ENCODE results near the gene CDH4. TPM values are rescaled to one million over a fixed set of nuclear protein-coding genes. Genes with fewer than 3 reads are reported as not detected.
"Not testable (repeated sequence)": the region's sequence is repeated elsewhere in the genome, so short reads cannot be mapped to it uniquely, and the experiment has no call there.

The CDH4 gene
- total and polyA plus RNA-seq, 2 of the 8 experiments (the other 6 are each of a cell fraction or from before 2014, with no cell fraction given) = 4.3 to 7.9 TPM

GRCh38 chr20:61970357-61970756, 718.3 kb downstream of the CDH4 start (continued):
- no peak for TF ChIP-seq SAP30 (IDR thresholded peaks at IDR 0.05; ENCODE audit: insufficient read depth, insufficient replicate concordance, low read length)
- no peak for TF ChIP-seq TAF1 (IDR thresholded peaks at IDR 0.05; ENCODE audit: low read depth, low read length)
- no peak for TF ChIP-seq POU5F1 (IDR thresholded peaks at IDR 0.05; ENCODE audit: low read depth, low read length)
- TF ChIP-seq GTF2F1 (IDR thresholded peaks at IDR 0.05; ENCODE audit: borderline replicate concordance, low read depth, low read length) = no peak

GRCh38 chr20:61971595-61971994, 719.5 kb downstream of the CDH4 start:
- H3K18ac ChIP-seq (ENCODE audit: extremely low read depth, low read length); H2BK20ac ChIP-seq (ENCODE audit: low read length); H3K56ac ChIP-seq (replicated peaks; ENCODE audit: insufficient read length, low read depth, low read length); H3K23me2 ChIP-seq (ENCODE audit: low read depth, low read length); H3K79me2 ChIP-seq (ENCODE audit: control insufficient read depth in 1 of 2, insufficient read depth in 2 of 2, low read length in 2 of 2); H2BK5ac ChIP-seq (ENCODE audit: low read depth, low read length); H4K8ac ChIP-seq (ENCODE audit: extremely low read depth, insufficient read depth, low read length); H2BK120ac ChIP-seq (replicated peaks; ENCODE audit: low read depth, low read length); H3K27me3 ChIP-seq (replicated peaks in 1 of 4; ENCODE audit: control insufficient read depth in 3 of 4, extremely low read depth in 1 of 4, insufficient read depth in 3 of 4, low read length in 3 of 4); FAIRE-seq; H3K27ac ChIP-seq (ENCODE audit: low read depth, low read length); H2BK12ac ChIP-seq (ENCODE audit: low read depth, low read length); H3K4me3 ChIP-seq (ENCODE audit: extremely low read depth in 1 of 4, insufficient read depth in 2 of 4, low read depth in 3 of 4, low read length in 4 of 4); H3K14ac ChIP-seq (ENCODE audit: insufficient read length); H3K9me3 ChIP-seq (ENCODE audit: insufficient read depth in 2 of 2, low read depth in 1 of 2, low read length in 1 of 2); H3K4me1 ChIP-seq (replicated peaks in 1 of 4; ENCODE audit: control insufficient read depth in 3 of 4, insufficient read depth in 4 of 4, low read length in 3 of 4); H3K9ac ChIP-seq (replicated peaks in 1 of 4; ENCODE audit: extremely low read depth in 1 of 4, low read depth in 3 of 4, low read length in 3 of 4); H3K79me1 ChIP-seq (ENCODE audit: low read depth, low read length); H3K4ac ChIP-seq (replicated peaks; ENCODE audit: insufficient read length, low read depth, low read length); H4K20me1 ChIP-seq (replicated peaks in 1 of 2; ENCODE audit: control insufficient read depth in 1 of 2, insufficient read depth in 2 of 2, low read length in 2 of 2); DNase-seq (ENCODE audit: low read depth in 1 of 2, low spot score in 2 of 2); H4K5ac ChIP-seq (ENCODE audit: insufficient read length, low read depth, low read length); H4K91ac ChIP-seq (replicated peaks; ENCODE audit: insufficient read length, low read length); H3K23ac ChIP-seq (ENCODE audit: insufficient read length); CTCF ChIA-PET (ENCODE audit: partially characterized antibody); POLR2A ChIA-PET (ENCODE audit: partially characterized antibody); H2AFZ ChIP-seq (ENCODE audit: low read length); H2BK15ac ChIP-seq (ENCODE audit: low read length); H3K4me2 ChIP-seq (ENCODE audit: insufficient read depth in 1 of 2, low read depth in 2 of 2, low read length in 2 of 2); H2AK5ac ChIP-seq (ENCODE audit: low read depth, low read length): not testable (repeated sequence)
- peaks cover 0 to 11% (median 3%) of the 10 kb centered on the region in 4 experiments; a peak in 3 of 8 replicates for H3K36me3 ChIP-seq (ENCODE audit: control insufficient read depth in 2 of 4, insufficient read depth in 4 of 4, low read length in 3 of 4)
- 91% methylated on average over 11 of the region's 13 CpGs; no CpG with 5 or more reads in 1 of the 2 experiments for WGBS, 2 experiments (ENCODE audit: extremely low coverage in 1 of 2, insufficient coverage in 1 of 2, insufficient read length in 1 of 2, insufficient replicate concordance in 2 of 2, low coverage in 1 of 2, low lambda C conversion rate in 2 of 2, missing lambda C conversion rate in 1 of 2)

All from H1 (cell line).